Osteocyte (in vitro differentiated cells): ENCODE data around the gene EDEM1. TPM values are rescaled to one million over a fixed set of nuclear protein-coding genes. Genes with fewer than 3 reads are reported as not detected.

Source experiments
- DNase-seq: peaks from one replicate; pipeline ENCODE4 v3.0.0; 2021; ENCODE audit warnings: mixed read lengths; ENCODE audit not compliant: unreplicated experiment; ENCODE audit errors: extremely low spot score
- H3K27ac Mint-ChIP-seq: one replicate; pipeline ENCODE4 v1.8.0; 2021; ENCODE audit warnings: mild to moderate bottlenecking, mixed read lengths; ENCODE audit not compliant: unreplicated experiment
- H3K27me3 Mint-ChIP-seq: one replicate; pipeline ENCODE4 v1.8.0; 2021; ENCODE audit warnings: mixed read lengths; ENCODE audit not compliant: unreplicated experiment
- H3K36me3 Mint-ChIP-seq: one replicate; pipeline ENCODE4 v1.8.0; 2021; ENCODE audit warnings: mixed read lengths; ENCODE audit not compliant: unreplicated experiment
- H3K4me1 Mint-ChIP-seq: one replicate; pipeline ENCODE4 v1.8.0; 2021; ENCODE audit warnings: mixed read lengths; ENCODE audit not compliant: unreplicated experiment
- H3K4me3 Mint-ChIP-seq: one replicate; pipeline ENCODE4 v1.8.0; 2021; ENCODE audit warnings: mild to moderate bottlenecking, moderate library complexity, mixed read lengths; ENCODE audit not compliant: unreplicated experiment
- H3K9me3 Mint-ChIP-seq: one replicate; pipeline ENCODE4 v1.8.0; 2021; ENCODE audit warnings: mixed read lengths; ENCODE audit not compliant: unreplicated experiment
- total RNA-seq: library from RNA; stranded (reverse); gene quantifications from 2 replicates; pipeline ENCODE4 v1.2.1, GENCODE V29; 2021
- TF ChIP-seq, protein P1 (sequence below): fragments of 200-600 bp; sonication (generic); IDR thresholded peaks from 2 replicates; pipeline ENCODE4 v1.5.0; 2021; ENCODE audit warnings: antibody characterized with exemption, mild to moderate bottlenecking, moderate library complexity

EDEM1 gene
- total RNA-seq, 1 donor from 2014 or later: 45.9 TPM

DNA sequence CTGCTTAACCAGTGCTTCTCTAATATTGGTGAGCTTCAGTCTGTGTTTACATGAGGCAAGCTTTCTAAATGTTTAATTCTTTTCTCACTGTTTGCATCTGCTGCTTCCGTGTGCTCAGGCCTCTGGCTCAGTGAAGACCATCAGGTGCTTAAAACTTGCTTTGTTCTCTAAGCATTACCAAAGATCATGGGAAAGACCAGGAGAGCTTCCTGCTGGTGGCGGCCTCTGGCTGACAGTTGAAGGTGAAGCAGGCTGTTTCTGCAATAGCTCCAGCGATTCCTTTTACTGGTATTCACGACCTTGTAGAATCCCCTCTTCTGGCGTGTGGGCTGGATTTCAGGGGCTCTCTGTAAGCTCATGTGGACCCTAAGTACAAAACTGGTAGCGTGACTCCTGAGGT is 45.1 kb downstream of the EDEM1 start:
- Mint-ChIP-seq H3K9me3 (no peaks in the 10 kb centered on the region), H3K36me3 (no peaks in the 10 kb centered on the region), H3K4me1 (no peaks in the 10 kb centered on the region), H3K27ac (no peak overlapping the region), H3K4me3 (no peak overlapping the region), H3K27me3 (peaks cover 10% of the 10 kb centered on the region)
- TF ChIP-seq, protein P1, sequence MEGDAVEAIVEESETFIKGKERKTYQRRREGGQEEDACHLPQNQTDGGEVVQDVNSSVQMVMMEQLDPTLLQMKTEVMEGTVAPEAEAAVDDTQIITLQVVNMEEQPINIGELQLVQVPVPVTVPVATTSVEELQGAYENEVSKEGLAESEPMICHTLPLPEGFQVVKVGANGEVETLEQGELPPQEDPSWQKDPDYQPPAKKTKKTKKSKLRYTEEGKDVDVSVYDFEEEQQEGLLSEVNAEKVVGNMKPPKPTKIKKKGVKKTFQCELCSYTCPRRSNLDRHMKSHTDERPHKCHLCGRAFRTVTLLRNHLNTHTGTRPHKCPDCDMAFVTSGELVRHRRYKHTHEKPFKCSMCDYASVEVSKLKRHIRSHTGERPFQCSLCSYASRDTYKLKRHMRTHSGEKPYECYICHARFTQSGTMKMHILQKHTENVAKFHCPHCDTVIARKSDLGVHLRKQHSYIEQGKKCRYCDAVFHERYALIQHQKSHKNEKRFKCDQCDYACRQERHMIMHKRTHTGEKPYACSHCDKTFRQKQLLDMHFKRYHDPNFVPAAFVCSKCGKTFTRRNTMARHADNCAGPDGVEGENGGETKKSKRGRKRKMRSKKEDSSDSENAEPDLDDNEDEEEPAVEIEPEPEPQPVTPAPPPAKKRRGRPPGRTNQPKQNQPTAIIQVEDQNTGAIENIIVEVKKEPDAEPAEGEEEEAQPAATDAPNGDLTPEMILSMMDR: no peak
- DNase-seq: no peak

DNA sequence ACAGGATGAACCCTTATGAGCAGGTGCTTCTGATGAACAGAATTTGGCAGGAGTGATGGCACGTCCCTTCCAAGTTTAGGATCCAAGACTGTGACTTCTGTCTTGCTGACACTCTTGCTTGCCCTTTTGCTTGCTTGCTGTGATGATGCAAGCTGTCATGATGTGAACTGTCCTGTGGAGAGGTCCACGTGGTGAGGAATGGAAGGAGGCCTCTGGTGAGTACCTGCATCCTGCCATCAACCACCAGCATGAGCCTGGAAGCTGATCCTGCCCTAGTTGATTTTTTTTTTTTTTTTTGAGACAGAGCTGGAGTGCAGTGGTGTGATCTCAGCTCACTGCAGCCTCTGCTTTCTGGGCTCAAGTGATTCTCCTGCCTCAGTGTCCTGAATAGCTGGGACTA is 45.5 kb downstream of the EDEM1 start:
- Mint-ChIP-seq H3K4me3 (no peak overlapping the region), H3K27ac (no peak overlapping the region), H3K9me3 (no peaks in the 10 kb centered on the region), H3K4me1 (no peaks in the 10 kb centered on the region), H3K27me3 (peaks cover 10% of the 10 kb centered on the region), H3K36me3 (no peaks in the 10 kb centered on the region)
- TF ChIP-seq, protein P1: no peak
- DNase-seq: no peak

DNA sequence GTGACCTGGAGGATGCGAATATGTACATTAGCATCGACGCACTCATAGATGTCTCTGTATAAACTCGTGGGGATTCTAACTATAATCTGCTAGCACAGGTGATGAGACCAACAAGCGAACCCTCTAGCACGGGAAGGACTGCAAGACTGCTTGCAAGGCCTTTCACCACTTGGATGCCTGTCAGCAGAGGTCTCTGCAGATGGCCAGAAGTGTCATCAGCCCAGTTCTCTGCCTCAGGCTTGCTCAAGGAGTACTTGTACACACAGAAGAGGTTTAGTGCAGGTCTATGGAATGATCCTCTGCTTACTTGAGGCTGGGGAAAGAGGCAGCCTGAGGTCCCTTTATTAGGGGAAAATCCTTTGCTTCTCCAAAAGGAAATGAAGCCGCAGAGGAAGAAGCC is 48.1 kb downstream of the EDEM1 start:
- TF ChIP-seq, protein P1: no peak
- no peak overlapping the region for H3K27ac Mint-ChIP-seq
- H3K27me3 Mint-ChIP-seq: peaks cover 4% of the 10 kb centered on the region
- DNase-seq: no peak
- H3K36me3 Mint-ChIP-seq: no peaks in the 10 kb centered on the region
- H3K4me1 Mint-ChIP-seq: no peaks in the 10 kb centered on the region
- no peak overlapping the region for H3K4me3 Mint-ChIP-seq
- no peaks in the 10 kb centered on the region for H3K9me3 Mint-ChIP-seq

DNA sequence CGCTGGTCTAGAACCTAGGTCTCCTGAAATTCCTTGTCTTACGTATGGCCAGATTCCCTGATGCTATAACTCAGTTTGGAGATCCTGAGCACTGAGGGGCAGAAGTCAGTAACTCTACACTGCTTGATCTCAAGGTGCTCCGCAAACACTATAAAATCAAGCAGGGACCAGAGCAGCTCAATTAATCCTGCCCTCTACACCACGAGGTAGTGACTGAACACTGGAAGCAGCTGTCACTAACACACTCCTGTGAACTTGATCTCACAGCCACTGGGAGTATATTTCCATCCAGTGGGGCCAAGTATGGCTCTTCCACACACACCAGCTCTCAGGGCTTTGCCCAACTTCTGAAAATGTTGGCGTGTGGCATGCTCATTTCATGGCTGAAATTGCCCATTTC is 51.0 kb downstream of the EDEM1 start:
- no peak for DNase-seq
- Mint-ChIP-seq H3K4me3 (no peak overlapping the region), H3K9me3 (peaks cover 1% of the 10 kb centered on the region), H3K4me1 (no peaks in the 10 kb centered on the region), H3K27me3 (peaks cover 2% of the 10 kb centered on the region), H3K27ac (no peak overlapping the region), H3K36me3 (no peaks in the 10 kb centered on the region)
- TF ChIP-seq, protein P1: no peak

DNA sequence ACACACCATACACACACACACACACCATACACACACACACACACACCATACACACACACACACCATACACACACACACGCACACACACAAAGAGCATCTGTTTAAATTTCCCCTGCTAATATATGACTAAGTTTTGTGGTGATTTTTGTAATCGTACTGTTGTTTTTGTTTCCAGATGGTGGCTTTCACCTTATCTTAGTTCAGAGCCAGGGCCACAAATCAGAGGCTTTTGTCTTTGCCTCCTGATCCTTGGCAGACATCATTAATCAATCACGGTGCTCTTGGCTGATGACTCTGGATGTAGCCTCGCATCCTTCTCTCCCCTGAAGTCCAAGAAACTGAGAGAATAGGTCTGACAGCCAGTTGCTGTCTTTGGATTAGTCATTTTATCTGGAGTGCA is 52.1 kb downstream of the EDEM1 start:
- H3K36me3 Mint-ChIP-seq: no peaks in the 10 kb centered on the region
- H3K27ac Mint-ChIP-seq: no peak overlapping the region
- no peak for DNase-seq
- H3K27me3 Mint-ChIP-seq: peaks cover 2% of the 10 kb centered on the region
- peaks cover 12% of the 10 kb centered on the region for H3K9me3 Mint-ChIP-seq
- TF ChIP-seq, protein P1: no peak
- no peak overlapping the region for H3K4me3 Mint-ChIP-seq
- no peaks in the 10 kb centered on the region for H3K4me1 Mint-ChIP-seq
